Stomach smooth muscle (tissue), 2 donors: Measurements from ENCODE around the gene ARFGEF2.
"Not testable (repeated sequence)": the region's sequence is repeated elsewhere in the genome, so short reads cannot be mapped to it uniquely, and the experiment has no call there.

Experiments used
- H3K27ac ChIP-seq: one replicate; pipeline ENCODE4 v1.7.0; 2013; ENCODE audit warnings: mild to moderate bottlenecking, low read length, inconsistent platforms
- H3K27me3 ChIP-seq, 2 donors: one replicate each; pipeline ENCODE4 v1.7.0; 2013; ENCODE audit warnings: low read length in 2 of 2; ENCODE audit not compliant: insufficient read depth in 2 of 2, control insufficient read depth in 1 of 2
- H3K36me3 ChIP-seq, 2 donors: one replicate each; pipeline ENCODE4 v1.7.0; 2013; ENCODE audit warnings: low read length in 2 of 2; ENCODE audit not compliant: control insufficient read depth in 2 of 2, insufficient read depth in 2 of 2
- H3K4me1 ChIP-seq: one replicate; pipeline ENCODE4 v1.7.0; 2013; ENCODE audit warnings: low read length; ENCODE audit not compliant: control insufficient read depth, insufficient read depth
- H3K4me3 ChIP-seq, 2 donors: one replicate each; pipeline ENCODE4 v1.7.0; 2013; ENCODE audit warnings: low read length in 2 of 2
- H3K9ac ChIP-seq, 2 donors: one replicate each; pipeline ENCODE4 v1.7.0; 2013; ENCODE audit warnings: low read length in 2 of 2, mild to moderate bottlenecking in 1 of 2
- H3K9me3 ChIP-seq, 2 donors: one replicate each; pipeline ENCODE4 v1.7.0; 2013; ENCODE audit warnings: low read length in 2 of 2; ENCODE audit not compliant: control insufficient read depth in 2 of 2
- donor health status: healthy.
- donor health status: Pancreatic carcinoma.

ARFGEF2 gene

GRCh38 chr20:49082295-49082694 lies 160.8 kb downstream of the ARFGEF2 start:
- H3K27me3 ChIP-seq, H3K4me3 ChIP-seq, H3K9ac ChIP-seq, H3K27ac ChIP-seq, H3K9me3 ChIP-seq, H3K4me1 ChIP-seq: not testable (repeated sequence)
- peaks cover 29 to 30% of the 10 kb centered on the region in 2 donors for H3K36me3 ChIP-seq
